ENCODE results near the gene MTFMT. TPM values are rescaled to one million over a fixed set of nuclear protein-coding genes. Genes with fewer than 3 reads are reported as not detected.
A peak's percentile ranks its signal among the peaks of the same experiment; 100 is the strongest.

Gene MTFMT
- total RNA-seq, 1 experiment from 2014 or later = 32.3 TPM

DNA sequence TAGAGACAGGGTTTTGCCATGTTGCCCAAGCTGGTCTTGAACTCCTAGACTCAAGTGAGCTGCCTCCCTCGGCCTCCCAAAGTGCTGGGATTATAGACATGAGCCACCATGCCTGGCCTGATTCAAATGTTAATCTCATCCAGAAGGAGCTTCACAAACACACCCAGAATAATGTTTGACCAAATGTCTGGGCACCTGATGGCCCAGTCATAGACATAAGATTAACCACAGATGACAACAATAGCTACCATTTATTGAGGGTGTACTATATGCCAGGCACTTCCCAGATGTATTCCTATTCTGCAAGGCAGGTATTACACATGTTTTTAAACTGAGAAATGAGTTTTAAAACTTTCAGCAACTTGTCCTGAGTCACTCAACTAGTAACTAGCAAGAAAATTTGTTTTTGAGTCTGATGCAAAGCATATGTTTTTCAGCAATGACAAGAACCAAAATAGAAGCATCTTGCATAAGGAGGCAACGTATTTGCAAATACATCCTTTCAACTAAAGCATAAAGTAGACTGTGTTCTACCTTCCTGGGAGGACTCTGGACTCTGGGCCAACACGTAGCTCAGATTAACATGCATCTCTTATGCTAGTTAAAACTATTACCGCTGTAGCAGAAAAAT, 31.6 kb downstream of the MTFMT start:
- H3K4me3 ChIP-seq (ENCODE audit: insufficient read depth, low read depth, low read length) = no peak overlapping the region
- DNase-seq = no peak
- H3K36me3 ChIP-seq (replicated peaks; ENCODE audit: control insufficient read depth, insufficient read depth, low read length) = no peaks in the 10 kb centered on the region
- no peaks in the 10 kb centered on the region for H3K27me3 ChIP-seq (ENCODE audit: control insufficient read depth, insufficient read depth, low read length)

DNA sequence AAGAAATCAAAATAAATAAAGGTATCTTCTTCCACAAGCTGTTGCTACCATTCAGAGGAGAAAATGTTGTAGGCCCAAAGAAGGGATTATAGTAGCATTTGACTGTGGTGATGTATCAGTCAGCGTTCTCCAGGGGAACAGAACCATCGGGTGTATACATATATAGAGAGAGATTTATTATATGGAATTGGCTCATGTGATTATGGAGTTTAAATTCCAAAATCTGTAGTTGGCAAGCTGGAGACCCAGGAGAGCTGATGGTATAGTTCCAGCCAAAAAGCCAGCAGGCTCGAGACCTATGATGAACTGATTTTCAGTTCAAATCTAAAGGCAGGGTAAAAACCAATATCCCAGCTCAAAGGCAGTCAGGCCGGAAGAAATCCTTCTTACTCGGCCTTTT, 32.4 kb downstream of the MTFMT start:
- Histone ChIP-seq H3K27me3 (ENCODE audit: control insufficient read depth, insufficient read depth, low read length) (no peaks in the 10 kb centered on the region), H3K36me3 (replicated peaks; ENCODE audit: control insufficient read depth, insufficient read depth, low read length) (no peaks in the 10 kb centered on the region), H3K4me3 (ENCODE audit: insufficient read depth, low read depth, low read length) (no peak overlapping the region)
- no peak for DNase-seq

DNA sequence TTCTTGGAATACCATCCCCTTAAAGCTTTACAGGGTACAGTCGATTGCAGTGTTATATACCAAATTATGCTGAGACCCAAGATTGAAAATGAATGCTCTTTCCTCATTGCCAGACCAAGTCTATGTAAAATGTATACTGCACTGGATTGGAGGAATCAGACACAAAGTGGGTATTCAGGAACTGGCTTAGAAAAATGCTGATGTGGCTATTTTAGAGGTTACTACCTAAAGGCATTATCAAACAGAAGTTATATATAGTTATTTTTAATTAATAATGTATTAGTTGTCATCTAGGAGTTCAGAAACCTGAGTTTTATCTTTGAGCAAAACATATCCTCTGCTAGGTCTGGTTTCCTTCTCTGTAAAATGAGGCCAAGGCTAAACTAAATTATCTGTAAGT, 36.1 kb downstream of the MTFMT start:
- Histone ChIP-seq H3K27me3 (ENCODE audit: control insufficient read depth, insufficient read depth, low read length) (no peaks in the 10 kb centered on the region), H3K4me3 (ENCODE audit: insufficient read depth, low read depth, low read length) (no peak overlapping the region), H3K36me3 (replicated peaks; ENCODE audit: control insufficient read depth, insufficient read depth, low read length) (no peaks in the 10 kb centered on the region)
- DNase-seq = no peak

DNA sequence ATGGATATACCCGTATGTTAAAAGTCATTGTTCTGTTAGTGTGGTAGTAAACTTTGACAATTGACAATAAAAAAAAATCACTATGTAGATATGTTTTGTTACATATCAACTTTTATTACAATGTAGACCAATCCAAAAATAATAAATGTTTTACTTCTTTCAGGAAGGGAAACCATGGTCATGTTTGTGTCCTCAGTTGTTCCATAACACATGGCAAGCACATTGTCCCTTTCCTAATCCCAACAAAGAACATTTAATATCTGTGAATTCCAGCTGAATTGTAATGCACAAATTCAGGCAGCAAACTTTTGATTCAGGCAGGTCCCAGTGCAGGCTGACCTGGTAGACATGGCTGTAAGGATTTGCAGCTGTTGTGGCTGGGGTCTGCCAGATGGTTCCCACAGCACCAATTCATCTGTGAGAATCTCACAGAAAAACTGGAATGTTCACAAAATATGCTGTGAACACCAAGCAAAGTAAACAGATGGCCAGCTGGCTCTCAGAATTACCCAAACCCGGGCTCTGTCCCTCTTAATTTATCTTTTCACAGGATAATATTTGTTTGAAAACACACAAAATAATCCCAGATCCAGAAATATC, 37.8 kb downstream of the MTFMT start:
- Histone ChIP-seq H3K36me3 (replicated peaks; ENCODE audit: control insufficient read depth, insufficient read depth, low read length) (no peaks in the 10 kb centered on the region), H3K27me3 (ENCODE audit: control insufficient read depth, insufficient read depth, low read length) (no peaks in the 10 kb centered on the region), H3K4me3 (ENCODE audit: insufficient read depth, low read depth, low read length) (no peak overlapping the region)
- DNase-seq = no peak

DNA sequence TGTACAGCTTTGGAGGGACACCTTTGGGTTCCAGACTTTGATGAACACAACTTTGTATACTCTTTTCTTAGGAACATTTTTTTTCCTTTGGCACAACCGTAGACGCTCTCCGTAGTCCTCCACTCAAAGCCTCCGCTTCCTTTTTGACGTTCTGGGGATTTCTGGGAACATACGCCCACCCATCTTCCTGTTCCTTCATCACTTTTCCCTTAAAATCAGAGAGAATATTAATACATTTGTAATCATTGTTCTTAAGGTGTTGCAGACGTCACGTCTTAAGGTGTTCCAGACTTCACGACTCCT, 39.3 kb downstream of the MTFMT start:
- no peak for DNase-seq
- Histone ChIP-seq H3K4me3 (ENCODE audit: insufficient read depth, low read depth, low read length) (peak overlapping the region; percentile 88), H3K36me3 (replicated peaks; ENCODE audit: control insufficient read depth, insufficient read depth, low read length) (no peaks in the 10 kb centered on the region), H3K27me3 (ENCODE audit: control insufficient read depth, insufficient read depth, low read length) (no peaks in the 10 kb centered on the region)

DNA sequence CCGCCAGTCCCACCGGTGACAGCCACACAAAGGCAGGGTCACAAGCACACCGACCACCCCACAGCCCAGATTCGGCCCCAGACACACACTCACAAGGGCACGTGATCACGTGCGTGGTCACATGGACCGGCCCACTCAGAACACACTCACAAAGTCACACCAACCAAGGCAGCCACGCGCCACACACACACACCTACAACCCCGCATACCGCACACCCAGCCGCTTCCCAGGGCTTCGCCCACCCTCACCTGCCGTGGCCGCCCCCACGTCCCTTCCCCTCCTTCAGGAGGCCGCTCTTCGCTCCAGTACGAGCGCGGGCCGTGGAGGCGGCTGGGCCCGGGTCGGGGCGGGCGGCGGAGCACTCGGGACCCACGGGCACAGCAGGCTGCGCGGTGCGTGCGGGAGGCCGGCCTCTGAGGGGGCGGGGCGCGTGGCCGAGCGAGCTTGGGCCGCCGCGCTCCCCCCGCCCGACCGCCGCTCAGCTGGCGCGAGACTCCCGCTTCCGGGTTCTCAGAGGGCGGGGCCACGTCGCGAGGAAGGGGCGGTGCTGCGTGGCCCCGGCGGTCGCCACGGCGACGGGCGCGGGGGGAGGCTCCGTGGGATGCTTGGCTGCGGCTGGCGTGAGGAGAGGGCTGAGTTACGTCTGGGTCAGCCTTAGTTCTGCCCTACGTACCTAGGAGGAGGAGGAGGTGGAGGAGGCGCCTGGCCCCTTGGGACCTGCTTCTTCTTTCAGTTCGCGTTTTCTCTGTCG, 39.8 kb downstream of the MTFMT start, which contains the start of gene SPG21:
Gene SPG21, minus strand, starts transcription at position 499 of the 752 bp plus-strand sequence. CDS start 6,345 bp downstream, outside the sequence.
- H3K27me3 ChIP-seq (ENCODE audit: control insufficient read depth, insufficient read depth, low read length) = no peaks in the 10 kb centered on the region
- no peaks in the 10 kb centered on the region for H3K36me3 ChIP-seq (replicated peaks; ENCODE audit: control insufficient read depth, insufficient read depth, low read length)
- H3K4me3 ChIP-seq (ENCODE audit: insufficient read depth, low read depth, low read length) = peak within 1 kb of the TSS; percentile 88
- peak; percentile 96 for DNase-seq

DNA sequence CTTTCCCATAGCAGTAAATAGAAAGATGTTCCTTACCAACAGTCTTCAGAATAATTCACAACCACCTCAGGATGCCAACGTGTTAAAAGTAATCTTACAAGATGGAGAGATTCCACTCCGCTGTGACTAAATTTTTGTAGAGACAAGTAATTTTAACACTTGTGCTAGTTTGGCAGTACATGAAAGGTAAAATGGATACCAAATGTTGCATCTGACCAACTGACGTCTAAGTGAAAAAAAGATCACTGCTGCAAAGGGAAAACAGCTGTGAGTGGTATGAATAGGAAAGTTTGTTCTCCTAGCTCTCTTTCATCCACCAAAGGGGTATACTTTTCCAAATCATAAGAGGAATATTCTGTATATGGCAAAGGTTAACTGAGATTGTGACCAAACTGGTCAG, 42.3 kb downstream of the MTFMT start:
- Histone ChIP-seq H3K4me3 (ENCODE audit: insufficient read depth, low read depth, low read length) (no peak overlapping the region), H3K27me3 (ENCODE audit: control insufficient read depth, insufficient read depth, low read length) (no peaks in the 10 kb centered on the region), H3K36me3 (replicated peaks; ENCODE audit: control insufficient read depth, insufficient read depth, low read length) (no peaks in the 10 kb centered on the region; the same call in 1 of the 2 replicates)
- no peak for DNase-seq

DNA sequence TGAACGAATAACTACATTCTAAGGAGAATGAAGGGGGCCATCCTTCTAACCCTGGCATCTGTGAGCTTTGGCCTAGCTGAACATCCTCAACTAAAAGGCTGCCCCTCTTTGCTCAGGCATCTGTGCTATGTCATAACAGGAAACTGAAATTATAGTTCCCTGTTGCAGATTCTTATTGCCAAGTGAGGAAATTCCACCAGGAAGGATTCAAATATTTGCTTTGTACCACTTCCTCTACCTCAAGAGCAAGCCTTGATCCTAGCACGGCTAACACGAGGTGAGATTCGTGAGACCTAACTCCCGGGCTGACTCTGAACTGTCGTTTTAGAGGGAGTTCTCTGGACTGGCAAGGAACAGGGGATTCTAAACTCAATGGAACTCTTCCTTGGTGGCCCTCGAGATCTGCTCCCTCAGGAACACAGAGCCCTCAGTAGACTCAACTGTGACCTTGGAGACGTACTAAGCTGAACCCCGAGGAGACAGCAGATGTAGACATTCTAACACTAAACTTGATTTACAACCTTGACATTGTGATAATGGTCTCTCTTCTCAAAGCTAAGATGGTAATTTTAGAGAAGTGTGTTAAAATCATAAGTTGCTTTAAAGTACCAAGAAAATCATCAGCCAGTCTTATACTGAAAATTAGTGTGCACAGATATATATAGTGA, 43.9 kb downstream of the MTFMT start:
- Histone ChIP-seq H3K36me3 (replicated peaks; ENCODE audit: control insufficient read depth, insufficient read depth, low read length) (no peaks in the 10 kb centered on the region; the same call in 1 of the 2 replicates), H3K4me3 (ENCODE audit: insufficient read depth, low read depth, low read length) (no peak overlapping the region), H3K27me3 (ENCODE audit: control insufficient read depth, insufficient read depth, low read length) (no peaks in the 10 kb centered on the region)
- DNase-seq = no peak

DNA sequence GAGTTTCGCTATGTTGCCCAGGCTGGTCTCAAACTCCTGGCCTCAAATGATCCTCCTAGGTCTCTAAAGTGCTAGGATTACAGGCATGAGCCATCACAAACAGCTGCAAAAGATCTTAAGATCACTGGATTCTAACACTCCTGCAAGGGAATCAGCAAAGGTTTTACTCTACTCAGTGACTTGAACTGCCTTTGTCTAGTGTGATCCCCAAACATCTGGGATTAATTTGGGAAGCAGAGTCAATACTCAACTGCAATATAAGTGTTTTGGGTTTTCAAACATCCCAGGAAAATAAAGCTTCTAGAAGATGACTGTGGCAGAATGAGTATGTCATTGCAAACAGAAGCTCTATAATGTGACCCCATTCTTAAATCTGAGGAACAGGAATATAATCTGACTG, 47.0 kb downstream of the MTFMT start:
- Histone ChIP-seq H3K4me3 (ENCODE audit: insufficient read depth, low read depth, low read length) (no peak overlapping the region), H3K36me3 (replicated peaks; ENCODE audit: control insufficient read depth, insufficient read depth, low read length) (peaks cover 1% of the 10 kb centered on the region), H3K27me3 (ENCODE audit: control insufficient read depth, insufficient read depth, low read length) (no peaks in the 10 kb centered on the region)
- no peak for DNase-seq

DNA sequence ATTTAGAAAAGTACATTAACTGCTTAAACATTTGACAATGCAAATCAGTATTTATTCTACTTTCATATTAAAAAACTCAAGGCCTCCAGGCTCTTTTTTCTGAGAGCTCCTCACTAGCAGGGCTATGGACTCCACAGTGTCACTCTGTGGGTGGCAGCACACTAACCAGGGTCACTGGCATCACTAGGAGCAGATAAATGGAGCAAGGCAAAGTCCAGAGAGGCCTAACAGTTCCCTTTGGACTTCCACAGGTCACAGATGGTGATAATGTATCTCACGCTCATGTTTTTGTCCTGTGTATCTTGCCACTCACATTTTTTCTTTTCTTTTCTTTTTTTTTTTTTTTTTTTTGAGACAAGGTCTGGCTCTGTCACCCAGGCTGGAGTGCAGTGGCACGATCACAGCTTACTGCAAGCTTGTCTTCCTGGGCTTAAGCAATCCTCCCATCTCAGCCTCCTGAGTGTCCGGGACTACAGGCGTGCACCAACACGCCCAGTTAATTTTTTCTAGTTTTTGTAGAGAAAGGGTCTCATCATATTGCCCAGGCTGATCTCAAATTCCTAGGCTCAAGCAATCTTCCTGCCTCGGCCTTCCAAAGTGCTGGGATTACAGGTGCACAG, 47.5 kb downstream of the MTFMT start:
- no peak for DNase-seq
- Histone ChIP-seq H3K4me3 (ENCODE audit: insufficient read depth, low read depth, low read length) (no peak overlapping the region), H3K36me3 (replicated peaks; ENCODE audit: control insufficient read depth, insufficient read depth, low read length) (peaks cover 1% of the 10 kb centered on the region), H3K27me3 (ENCODE audit: control insufficient read depth, insufficient read depth, low read length) (no peaks in the 10 kb centered on the region)

DNA sequence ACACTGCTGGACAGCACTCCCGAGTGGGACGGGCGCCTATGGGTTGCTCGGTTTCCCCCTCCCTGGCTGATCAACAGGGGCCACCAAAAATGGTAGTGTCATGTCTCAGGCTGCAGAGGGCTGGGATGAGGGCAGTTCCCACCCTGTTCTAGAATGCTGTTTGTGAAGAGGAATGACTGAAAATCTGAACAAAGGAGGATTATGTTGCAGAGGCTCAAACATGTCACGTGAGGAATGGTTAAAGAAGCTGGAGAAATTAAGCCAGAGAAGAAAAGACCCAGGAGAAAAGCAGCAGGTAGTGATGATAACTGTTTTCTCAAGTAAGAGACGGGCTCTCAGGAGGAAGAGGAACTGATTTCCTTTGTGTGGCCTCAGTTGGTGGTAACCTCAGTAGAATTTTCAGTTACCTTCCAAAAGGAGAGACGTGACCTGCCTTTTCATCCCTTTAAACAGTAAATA, 50.2 kb downstream of the MTFMT start:
- Histone ChIP-seq H3K27me3 (ENCODE audit: control insufficient read depth, insufficient read depth, low read length) (no peaks in the 10 kb centered on the region), H3K4me3 (ENCODE audit: insufficient read depth, low read depth, low read length) (no peak overlapping the region), H3K36me3 (replicated peaks; ENCODE audit: control insufficient read depth, insufficient read depth, low read length) (peaks cover 3% of the 10 kb centered on the region)
- peak; percentile 78 for DNase-seq

DNA sequence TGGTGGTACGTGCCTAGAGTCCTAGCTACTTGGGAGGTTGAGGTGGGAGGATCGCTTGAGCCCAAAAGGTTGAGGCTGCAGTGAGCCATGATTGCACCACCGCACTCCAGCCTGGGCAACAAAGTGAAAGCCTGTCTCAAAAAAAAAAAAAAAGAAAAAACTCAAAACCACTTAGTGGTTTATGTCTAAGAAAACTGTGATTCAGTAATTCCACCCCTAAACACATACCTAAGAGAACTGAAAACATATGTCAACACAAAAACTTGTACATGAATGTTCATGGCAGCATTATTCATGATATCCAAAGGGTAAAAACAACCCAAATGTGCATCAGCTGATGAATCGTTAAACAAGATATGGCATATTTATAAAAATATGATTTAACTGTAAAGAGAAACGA, 54.0 kb downstream of the MTFMT start:
- Histone ChIP-seq H3K36me3 (replicated peaks; ENCODE audit: control insufficient read depth, insufficient read depth, low read length) (peaks cover 5% of the 10 kb centered on the region), H3K27me3 (ENCODE audit: control insufficient read depth, insufficient read depth, low read length) (no peaks in the 10 kb centered on the region), H3K4me3 (ENCODE audit: insufficient read depth, low read depth, low read length) (no peak overlapping the region)
- DNase-seq = no peak

DNA sequence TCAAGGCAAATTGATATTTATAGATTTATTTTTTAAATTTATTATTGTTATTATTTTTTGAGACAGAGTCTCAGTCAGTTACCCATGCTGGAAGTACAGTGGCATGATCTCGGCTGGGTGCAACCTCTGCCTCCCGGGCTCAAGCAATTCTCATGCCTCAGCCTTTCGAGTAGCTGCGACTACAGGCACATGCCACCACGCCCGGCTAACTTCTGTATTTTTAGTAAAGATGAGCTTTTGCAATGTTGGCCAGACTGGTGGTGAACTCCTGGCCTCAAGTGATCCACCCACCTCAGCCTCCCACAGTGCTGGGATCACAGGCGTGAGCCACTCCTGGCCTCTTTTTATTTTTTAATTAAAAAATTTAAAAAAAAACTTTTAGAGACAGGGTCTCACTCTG, 58.7 kb downstream of the MTFMT start:
- Histone ChIP-seq H3K4me3 (ENCODE audit: insufficient read depth, low read depth, low read length) (no peak overlapping the region), H3K27me3 (ENCODE audit: control insufficient read depth, insufficient read depth, low read length) (no peaks in the 10 kb centered on the region), H3K36me3 (replicated peaks; ENCODE audit: control insufficient read depth, insufficient read depth, low read length) (peaks cover 10% of the 10 kb centered on the region)
- no peak for DNase-seq

DNA sequence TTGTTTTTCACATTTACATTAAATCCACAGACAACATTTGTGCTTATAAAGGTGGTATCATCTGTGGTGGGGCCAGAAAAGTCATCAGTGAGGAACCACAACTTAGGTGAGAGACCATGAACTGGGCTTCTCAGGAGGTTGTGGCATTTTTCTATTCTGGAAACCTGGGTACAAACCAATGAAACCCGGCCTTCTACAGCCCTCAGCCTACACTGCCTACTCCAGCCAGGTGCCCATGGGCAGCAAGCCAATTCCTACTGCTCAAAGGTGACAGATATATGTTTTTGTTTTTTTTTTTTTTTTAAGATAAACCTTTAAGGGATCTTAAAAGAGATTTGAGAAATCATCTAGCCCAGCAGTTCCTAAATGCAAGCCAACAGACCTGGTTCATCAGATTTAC, 60.0 kb downstream of the MTFMT start:
- Histone ChIP-seq H3K36me3 (replicated peaks; ENCODE audit: control insufficient read depth, insufficient read depth, low read length) (peaks cover 10% of the 10 kb centered on the region), H3K27me3 (ENCODE audit: control insufficient read depth, insufficient read depth, low read length) (no peaks in the 10 kb centered on the region), H3K4me3 (ENCODE audit: insufficient read depth, low read depth, low read length) (no peak overlapping the region)
- DNase-seq = no peak

Data from H7 (cell line).